ENCODE measurements around the gene HCN2. TPM values are rescaled to one million over a fixed set of nuclear protein-coding genes. Genes with fewer than 3 reads are reported as not detected.
"Not testable (repeated sequence)": the region's sequence is repeated elsewhere in the genome, so short reads cannot be mapped to it uniquely, and the experiment has no call there.

The HCN2 gene
- total RNA-seq, 1 donor from 2014 or later: 2.0 TPM

DNA sequence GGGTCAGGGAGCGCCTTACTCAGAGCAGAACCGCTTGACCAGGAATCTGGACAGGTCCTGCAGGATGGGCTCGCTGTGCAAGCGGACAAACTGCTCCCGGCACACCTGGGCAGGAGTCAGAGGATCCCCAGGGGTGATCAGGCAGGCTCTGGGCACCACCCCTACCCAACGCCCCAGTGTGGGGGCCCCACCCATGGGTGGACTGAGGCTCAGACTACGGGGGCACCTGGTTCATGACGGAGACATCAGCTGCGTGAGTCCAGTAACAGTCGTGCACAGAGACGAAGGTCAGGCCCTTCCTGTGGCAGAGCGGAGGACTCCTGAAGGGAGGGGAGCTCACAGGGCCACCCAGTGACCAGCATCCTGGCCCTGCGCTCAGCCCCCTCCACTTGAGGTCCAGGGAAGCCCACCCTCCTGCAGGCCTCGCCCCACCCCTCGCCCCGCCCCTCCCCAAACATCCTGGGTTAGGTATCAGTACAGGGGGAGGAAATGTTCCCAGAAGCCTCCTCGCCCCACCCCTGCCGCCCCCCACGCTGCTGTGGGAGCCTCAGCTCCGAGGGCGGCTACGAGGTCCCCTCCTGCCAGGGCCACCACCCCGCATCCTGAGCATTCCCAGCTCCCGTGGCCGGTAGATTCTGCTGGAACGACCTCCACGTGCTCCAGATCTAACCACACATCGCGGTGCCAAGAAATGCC lies 28.0 kb downstream of the HCN2 start:
- DNase-seq (ENCODE audit: extremely low read depth, low read depth, low spot score): no peak

DNA sequence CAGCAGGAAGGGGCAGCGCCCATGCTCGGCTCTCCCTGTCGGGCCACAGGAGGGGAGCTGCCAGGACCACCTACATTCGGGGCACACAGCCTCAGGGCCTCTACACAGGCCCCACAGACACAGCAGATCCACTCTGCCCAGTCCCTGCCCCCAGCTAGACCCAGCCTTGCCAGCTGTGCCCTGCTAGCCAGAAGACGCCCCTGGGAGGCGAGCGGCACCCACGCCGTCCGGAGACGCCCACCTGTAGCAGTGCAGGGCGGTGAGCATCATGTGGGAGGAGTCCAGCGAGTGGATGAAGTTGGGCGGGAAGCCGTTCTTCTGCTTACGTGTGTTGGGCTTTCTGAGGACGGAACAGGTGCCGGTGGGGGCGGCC lies 28.6 kb downstream of the HCN2 start:
- DNase-seq (ENCODE audit: extremely low read depth, low read depth, low spot score): no peak

DNA sequence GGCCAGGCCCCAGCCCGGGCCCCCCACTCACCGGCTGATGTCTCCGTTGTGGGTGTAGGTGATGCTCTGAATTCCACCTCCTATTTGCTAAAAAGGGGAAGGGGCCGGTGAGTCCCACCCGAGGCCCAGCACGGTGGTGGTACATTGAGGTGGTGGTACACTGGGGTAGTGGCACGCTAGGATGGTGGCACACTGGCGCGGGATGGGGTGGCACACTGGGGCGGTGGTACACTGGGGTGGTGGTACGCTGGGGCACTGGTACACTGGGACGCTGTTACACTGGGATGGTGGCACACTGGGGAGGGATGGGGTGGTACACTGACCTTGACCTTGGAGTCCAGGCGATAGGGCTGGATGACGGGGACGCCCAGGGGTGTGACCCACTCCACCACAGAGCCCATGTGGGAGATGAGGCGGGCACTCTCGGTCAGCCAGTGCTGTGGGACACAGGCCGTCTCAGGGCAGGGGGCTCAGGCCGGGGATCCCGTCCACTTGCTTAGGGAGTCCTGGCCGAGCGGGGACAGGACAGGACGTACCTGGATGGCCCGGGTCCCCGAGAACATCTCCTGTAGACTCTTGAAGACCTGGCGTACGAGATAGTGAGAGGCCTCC lies 29.1 kb downstream of the HCN2 start:
- no peak for DNase-seq (ENCODE audit: extremely low read depth, low read depth, low spot score)

DNA sequence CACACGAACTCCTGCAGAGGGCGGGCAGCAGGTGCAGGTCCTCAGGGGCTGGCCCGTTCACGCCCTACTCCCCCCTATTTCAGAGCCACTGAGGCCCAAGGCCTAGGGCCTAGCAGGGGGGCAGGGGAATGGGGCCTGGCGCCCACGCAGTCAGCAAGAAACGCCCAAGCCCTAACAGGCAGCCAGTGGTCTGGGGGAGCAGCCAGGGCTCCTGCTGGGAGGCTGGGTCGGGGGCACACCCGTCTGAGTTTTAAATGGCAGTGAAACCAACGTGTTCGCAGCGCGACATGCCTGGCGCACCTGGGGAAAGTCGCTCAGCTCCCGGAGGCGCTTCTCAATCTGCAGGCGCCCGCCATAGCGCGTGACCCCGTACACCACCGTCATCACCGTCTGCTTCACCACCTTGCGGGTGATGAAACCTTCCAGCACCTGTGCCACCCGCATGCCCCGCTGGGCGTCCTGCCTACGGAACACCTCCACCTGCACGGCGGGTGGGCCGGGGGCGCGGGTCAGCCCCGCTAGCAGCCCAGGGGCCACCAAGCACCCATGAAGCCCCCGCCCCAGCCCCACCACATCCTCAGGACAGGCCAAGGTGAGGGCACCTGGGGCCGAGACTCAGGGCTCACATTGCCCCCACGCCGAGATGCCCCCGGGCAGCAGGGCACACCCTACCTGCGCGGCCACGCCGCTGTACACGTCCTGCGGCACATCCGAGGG lies 29.8 kb downstream of the HCN2 start:
- no peak for DNase-seq (ENCODE audit: extremely low read depth, low read depth, low spot score)

DNA sequence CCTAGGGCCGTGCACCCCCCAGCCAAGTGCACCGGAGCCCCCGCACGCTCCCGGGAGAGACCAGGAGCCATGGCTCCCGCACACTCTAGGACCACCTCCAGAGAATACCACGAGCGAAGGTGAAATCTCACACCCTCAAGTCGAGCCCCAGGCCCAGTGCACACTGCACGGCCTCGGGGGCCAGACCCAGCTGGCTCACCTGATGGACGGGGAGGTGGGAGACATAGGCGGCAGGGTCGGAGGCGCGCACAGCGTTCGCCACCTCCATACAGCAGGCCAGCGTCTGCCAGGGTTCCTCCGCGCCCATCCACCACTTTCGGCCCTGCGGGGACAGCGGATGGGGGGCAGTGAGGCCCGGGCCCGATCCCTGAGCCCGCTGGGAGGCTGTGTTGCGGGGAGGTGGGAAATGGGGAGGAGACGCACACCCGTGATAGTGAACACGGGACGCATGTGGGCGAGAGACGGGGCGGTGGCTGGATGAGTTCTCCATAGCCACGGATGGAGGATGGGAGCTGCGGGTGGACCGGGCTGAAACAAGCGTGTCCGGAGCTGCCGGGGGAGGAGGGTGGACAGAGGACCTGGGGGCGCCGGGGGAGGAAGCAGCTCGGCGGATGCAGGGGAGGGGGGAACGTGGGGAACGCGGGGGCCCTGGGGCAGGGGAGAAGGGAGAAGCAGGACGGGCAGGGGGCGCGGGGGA lies 30.6 kb downstream of the HCN2 start:
- DNase-seq (ENCODE audit: extremely low read depth, low read depth, low spot score): no peak

DNA sequence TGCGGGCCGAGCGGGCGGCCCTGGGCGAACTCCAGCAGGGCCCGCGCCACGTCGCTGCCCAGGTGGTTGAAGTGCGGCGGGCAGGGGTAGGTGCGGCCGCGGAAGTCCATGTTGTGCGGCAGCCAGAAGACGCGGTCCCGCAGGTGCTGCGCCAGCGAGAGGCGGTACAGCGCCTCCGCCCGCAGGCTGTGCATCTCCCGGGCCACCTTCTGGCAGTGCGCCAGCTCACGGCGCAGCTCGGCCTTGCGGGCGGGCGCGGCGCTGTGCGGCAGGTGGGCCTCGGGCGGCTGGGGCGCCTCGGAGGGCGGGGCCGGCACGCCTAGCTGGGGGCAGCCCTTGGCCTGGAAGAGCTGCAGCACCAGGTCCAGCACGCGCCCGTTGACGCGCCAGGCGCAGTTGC lies 31.5 kb downstream of the HCN2 start:
- not testable (repeated sequence) for DNase-seq (ENCODE audit: extremely low read depth, low read depth, low spot score)

DNA sequence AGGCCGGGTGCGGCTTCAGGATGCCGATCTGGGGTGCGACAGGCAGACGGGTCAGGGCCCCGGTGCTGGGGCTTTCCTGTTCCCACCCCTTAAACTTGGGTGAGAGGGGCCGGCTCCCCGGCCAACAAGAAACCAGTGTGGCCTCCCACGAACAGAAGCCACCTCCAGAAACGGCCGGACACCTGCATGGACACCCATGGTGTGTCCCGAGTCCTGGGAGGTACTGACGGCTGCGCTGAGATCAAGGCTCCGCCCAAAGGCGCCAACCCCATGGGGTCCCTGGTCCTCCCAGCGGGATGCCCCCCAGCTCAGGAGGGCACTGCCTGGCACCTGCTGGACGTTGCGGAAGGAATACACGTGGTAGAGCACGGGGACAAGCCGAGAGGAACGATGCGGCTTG lies 32.1 kb downstream of the HCN2 start:
- no peak for DNase-seq (ENCODE audit: extremely low read depth, low read depth, low spot score)

DNA sequence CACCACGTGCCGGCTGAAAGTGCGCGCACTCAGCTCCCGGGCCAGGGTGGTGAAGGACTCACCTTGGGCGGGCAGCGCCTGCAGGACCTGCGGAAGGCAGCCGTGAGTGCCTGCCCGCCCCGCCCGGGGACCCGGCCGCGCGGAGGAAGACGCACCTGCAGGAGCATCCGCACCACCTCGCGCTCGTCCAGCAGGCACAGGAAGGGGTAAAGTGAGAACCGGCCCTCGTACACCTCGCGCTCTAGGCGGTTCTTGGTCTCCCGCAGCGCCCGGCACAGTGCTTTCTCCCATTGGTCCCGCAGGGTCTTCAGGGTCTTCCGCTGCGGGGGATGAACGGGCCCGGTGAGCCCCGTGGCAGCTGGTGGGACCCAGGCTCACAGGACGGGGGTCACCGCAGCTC lies 33.0 kb downstream of the HCN2 start:
- no peak for DNase-seq (ENCODE audit: extremely low read depth, low read depth, low spot score)

DNA sequence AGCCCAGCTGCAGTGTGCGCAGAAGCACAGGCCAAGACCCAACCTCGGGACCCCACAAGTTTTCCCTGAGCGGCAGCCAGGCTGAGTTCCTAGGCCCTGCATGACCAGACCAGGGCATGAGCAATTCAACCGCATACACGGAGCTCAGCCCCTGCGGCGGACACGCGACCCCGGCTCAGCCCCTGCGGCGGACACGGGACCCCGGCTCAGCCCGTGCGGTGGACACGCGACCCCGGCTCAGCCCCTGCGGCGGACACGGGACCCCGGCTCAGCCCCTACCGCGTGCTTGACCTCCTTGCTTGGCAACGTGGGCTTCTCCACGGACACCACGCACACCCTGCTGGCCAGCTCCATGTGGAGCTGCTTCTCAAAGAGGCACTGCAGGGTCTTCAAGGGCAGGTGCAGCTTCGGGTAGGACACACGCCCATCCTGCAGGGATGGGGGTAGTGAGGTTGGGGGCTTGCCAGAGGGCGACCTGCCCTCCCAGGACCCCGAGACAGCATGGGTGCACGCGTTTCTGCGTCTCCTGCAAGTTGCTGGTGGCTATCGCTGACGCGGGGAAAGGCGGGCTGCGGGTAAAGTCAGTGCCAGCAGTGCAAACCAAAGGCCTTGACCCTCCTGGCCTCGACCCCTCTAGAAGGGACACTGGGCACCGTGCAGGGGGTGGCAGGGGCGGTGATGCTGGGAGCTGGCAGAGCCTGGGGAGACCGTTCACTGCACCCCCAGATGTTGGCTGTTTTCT lies 33.7 kb downstream of the HCN2 start:
- no peak for DNase-seq (ENCODE audit: extremely low read depth, low read depth, low spot score)

DNA sequence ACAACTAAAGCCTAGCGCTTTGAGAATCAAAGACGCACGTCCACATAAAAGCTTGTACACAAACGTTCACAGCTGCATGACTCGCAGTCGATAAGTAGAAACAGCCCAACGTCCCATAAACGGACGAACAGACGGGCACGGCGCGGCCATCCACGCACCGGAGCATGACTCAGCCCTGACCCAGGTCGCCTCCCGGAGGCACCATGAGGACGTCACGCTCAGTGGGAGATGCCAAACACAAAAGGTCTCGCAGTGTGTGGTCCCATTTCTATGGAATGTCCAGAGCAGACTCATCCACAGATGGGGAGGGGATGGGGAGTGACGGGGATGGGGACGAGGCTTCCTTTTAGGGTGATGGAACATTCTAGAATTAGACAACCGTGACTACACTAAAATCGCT lies 34.3 kb downstream of the HCN2 start:
- no peak for DNase-seq (ENCODE audit: extremely low read depth, low read depth, low spot score)

DNA sequence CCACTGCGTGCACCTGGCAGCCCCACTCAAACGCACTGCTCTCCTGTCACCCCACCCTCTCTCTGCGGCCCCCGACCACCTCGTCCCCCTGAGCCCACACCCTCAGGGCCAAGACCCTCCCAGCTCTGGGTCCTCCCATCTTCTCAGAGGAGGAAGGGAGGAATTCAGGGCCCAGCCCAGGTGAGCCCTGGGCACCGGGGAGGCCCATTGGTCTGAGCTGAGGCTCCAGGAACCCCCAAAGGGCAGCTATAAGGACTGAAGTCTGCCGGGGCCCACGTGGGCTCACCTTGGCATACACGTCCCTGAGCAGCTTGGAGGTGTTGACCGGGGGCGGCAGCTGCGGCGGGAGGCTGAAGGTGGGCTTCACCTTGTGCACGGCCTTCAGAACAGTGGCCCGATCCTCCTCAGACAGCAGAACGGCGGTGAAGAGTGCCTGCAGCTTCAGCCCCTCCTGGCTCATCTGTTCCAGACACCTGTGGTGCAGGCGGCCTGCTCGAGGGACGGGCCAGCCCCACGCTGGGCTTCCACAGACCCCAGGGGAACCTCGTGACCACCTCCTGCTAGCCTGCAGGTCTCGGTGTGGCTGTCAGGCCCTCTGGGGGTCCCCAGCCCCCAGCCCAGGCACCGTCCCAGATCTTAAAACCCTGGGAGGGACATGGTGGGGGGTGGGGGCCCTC lies 34.9 kb downstream of the HCN2 start:
- no peak for DNase-seq (ENCODE audit: extremely low read depth, low read depth, low spot score)

DNA sequence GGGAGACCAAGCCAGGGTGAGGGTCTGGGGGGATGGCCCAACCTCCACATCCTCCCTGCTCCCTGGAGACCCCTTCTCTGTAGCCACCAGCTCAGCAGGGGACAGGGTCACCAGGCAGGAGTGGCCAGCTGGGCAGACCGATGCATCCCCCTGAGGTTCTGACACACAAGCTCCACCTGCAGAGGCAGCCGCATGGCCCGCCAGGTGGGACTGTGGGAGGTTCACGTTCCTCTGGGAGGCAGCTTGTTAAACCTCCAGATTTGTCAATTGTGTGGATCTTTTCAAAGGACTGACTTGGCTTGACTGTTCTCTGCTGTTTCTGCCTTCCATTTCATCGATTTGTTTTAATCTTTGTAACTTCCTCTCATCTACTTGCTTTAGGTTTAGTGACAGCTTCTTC lies 35.6 kb downstream of the HCN2 start:
- no peak for DNase-seq (ENCODE audit: extremely low read depth, low read depth, low spot score)

DNA sequence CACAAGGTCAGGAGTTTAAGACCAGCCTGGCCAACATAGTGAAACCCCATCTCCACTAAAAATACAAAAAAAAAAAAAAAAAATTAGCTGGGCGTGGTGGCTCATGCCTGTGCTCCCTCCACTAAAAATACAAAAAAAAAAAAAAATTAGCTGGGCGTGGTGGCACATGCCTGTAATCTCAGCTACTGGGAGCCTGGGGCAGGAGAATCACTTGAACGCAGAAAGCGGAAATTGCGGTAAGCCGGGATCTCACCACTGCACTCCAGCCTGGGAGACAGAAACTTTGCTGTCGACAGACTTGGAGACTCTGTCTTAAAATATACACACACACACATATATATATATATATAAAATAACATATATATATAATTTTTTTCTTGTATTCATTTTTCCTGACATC lies 36.9 kb downstream of the HCN2 start:
- not testable (repeated sequence) for DNase-seq (ENCODE audit: extremely low read depth, low read depth, low spot score)

DNA sequence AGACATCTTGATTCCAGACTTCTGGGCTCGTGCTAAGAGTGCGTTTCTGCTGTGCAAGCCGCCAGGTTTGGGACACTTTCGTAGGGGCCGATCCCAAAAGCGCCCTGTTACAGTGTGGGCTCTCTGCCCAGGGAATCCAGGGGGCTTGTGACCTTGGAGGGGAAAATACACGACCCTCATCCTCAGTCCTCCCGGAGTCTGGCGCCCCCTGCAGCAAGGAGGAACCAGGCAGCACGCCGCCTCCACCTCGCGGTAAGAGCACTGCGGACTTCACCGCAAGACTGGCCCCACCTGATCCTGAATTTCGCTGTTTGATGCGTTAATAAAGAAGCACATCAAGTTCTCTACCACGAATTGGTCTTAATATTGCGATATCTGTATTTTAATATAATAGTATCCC lies 38.5 kb downstream of the HCN2 start:
- no peak for DNase-seq (ENCODE audit: extremely low read depth, low read depth, low spot score)

DNA sequence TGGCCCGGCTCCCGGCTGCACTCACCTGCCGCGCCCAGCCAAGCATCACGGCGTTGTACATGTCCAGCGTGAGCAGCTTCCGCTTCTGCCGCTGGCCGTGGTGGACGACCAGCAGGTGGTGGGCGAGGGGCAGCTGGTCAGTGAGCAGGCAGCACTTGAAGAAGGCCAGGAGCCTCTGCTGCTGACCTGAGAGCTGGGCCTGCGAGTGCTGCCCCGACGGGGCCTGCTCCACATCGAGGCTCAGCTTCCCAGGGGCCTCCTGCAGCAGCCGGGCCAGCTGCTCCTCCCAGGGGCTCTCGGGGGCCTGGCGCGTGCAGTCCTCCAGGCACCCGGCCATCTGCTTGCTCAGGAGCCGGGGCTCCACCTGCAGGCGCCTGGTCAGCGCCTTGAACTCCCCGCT lies 39.8 kb downstream of the HCN2 start:
- not testable (repeated sequence) for DNase-seq (ENCODE audit: extremely low read depth, low read depth, low spot score)

DNA sequence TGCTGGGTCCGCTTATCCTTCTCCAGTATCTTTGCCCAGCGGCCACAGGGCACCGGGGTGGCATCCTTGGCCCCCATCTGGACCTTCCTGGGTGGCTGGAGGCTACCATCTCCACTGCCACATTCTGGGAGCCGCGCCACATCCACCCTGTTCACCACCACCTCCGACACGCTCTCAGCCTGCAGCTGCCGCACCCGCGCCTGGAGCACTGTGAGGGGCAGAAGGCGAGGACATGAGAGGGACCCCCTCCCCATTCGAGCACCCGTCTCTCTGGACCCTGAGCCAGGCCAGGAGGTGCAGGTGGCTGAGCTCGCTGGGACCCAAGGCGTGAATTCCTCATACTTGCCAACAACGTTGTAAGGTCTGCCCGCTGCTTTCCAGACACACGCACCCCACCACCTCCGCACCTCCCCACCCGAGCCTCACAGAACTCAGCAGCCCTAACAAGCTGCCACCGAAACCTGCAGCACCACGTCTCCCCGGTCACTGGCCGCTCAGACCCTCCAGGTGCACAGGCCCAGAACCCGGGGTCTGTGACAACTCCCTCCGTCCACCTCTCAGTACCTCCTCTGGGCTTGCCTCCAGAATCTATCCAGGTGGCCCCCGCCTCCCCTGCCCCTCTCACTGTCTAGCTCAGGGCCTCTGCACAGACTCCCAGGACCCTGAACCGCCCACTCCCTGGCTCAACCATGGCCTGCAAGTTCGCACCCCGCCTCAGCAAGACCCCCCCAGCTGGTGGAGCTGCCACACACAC lies 40.5 kb downstream of the HCN2 start:
- DNase-seq (ENCODE audit: extremely low read depth, low read depth, low spot score): no peak

DNA sequence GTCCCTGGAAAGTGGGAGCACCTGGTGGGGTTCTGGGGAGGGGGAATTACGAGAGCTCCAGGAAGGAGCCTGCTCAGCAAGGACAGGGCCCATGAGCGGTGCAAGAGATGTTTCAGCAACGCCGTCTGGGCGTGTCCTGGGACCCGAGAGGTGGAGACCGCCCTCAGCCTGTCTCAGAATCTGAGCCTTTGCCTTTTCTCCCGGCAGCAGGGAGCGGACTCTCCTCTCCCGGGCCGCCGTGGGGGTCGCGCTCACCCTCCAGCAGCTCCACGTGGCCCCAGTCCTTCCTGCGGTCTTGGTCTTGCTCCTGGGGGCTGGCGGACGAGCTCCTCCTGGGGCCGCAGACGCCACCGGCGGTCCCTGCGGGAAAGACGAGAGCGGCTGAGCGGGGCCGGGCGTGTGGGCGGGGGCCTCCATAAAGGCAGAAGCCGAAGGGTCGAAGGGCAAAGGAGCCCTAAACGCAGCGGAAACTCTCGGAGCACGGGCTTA lies 42.9 kb downstream of the HCN2 start:
- DNase-seq (ENCODE audit: extremely low read depth, low read depth, low spot score): no peak

DNA sequence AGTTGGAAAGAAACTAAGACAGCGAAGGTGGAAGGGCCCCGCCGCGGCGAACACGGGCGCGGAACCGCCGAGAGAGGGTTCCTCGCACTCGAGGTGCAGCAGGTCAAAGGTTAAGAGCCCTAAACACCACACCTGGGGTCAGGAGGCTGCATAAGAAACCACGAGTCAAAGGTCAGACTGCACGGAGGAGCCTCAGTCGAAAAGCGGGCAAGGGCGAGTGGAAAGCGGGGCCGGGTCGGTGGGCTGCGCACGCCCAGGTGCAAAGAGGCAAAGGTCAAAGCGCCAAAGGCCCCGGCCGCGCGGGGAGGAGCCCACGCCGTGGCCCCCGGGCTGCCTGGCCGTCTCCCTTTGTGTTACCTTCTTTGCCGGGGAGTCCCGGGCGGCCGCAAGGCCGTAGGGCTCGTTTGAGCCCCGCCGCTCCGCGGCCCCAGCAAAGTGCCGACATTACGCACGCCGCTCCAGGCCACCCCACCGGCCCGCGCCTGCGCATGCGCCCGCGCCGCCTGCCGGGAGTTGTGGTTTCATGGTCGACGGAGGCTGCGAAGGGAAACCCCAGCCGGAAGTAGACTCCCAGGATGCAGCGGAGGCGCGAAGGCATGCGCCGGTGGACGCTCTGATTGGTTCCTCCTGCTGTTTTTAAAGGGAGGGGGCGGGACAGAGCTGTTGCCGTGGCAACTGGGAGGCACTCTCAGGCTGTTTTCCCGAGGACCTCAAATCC lies 43.5 kb downstream of the HCN2 start, which contains the start of gene POLRMT:
TSS of gene POLRMT (minus strand) at position 470 of the 718 bp plus-strand sequence. CDS start at position 445, 25 bp downstream.
- DNase-seq (ENCODE audit: extremely low read depth, low read depth, low spot score): peak; percentile 83

All from glomerular endothelial cell (primary cell).